GM23248 (cell line): ENCODE data around the gene ENOX1.
"Not testable (repeated sequence)": the region's sequence is repeated elsewhere in the genome, so short reads cannot be mapped to it uniquely, and the experiment has no call there.

ENCODE experiments used
- EZH2 ChIP-seq: fragments of 200-600 bp; sonication (generic); IDR thresholded peaks from 2 replicates; pipeline ENCODE4 v1.6.1; 2018; ENCODE audit warnings: antibody characterized with exemption, mild to moderate bottlenecking; ENCODE audit not compliant: insufficient read depth, poor library complexity, severe bottlenecking
- EZH2phosphoT487 ChIP-seq: fragments of 200-600 bp; sonication (generic); IDR thresholded peaks from 2 replicates; pipeline ENCODE4 v1.6.1; 2018; ENCODE audit warnings: antibody characterized with exemption, moderate library complexity, mild to moderate bottlenecking, low read depth; ENCODE audit not compliant: insufficient read depth

DNA sequence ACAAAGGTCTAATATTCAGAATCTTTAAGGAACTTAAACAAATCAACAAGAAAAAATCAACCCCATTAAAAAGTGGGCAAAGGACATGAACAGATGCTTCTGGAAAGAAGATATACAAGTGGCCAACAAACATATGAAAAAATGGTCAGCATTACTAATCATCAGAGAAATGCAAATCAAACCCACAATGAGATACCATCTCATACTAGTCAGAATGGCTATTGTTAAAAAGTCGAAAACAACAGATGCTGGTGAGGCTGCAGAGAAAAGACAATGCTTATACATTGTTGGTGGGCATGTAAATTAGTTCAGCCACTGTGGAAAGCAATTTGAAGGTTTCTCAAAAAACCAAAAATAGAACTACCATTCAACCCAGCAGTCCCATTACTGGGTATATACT, 37.9 kb upstream of the ENOX1 start:
- not testable (repeated sequence) for TF ChIP-seq EZH2phosphoT487, EZH2
